ENCODE results near the gene DNMT3A. TPM values are rescaled to one million over a fixed set of nuclear protein-coding genes. Genes with fewer than 3 reads are reported as not detected.

Gene DNMT3A
- total RNA-seq, 3 donors from 2014 or later = 89.2 to 106 (median 103) TPM

DNA sequence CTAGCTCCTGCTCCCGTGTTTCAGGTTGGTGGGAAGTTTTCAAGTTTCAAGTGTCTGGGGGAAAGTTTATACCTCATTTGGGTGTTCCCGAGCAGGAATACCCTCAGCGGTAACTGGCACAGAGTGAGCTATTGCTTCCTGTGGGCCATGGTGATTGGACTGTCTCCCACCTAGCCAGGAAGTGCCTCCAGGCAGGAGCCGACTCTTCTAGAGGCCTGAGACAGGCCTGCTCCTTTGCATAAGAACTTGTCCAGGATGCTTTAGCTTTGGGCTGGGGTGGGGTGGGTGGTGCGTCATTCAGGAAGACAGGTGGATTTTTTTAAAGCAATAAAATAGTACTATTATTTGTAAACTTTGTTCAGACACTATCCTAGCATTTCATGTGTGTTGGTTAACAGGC, 23.5 kb upstream of the DNMT3A start:
- peaks cover 23% of the 10 kb centered on the region for H3K4me1 Mint-ChIP-seq (ENCODE audit: low read depth)
- no peaks in the 10 kb centered on the region for H3K9me3 Mint-ChIP-seq
- DNase-seq (no peak), ATAC-seq (no peak)
- no peak overlapping the region for H3K4me3 Mint-ChIP-seq
- no peaks in the 10 kb centered on the region for H3K27me3 Mint-ChIP-seq (ENCODE audit: low read depth)
- no peaks in the 10 kb centered on the region for H3K36me3 Mint-ChIP-seq (ENCODE audit: insufficient read depth)

DNA sequence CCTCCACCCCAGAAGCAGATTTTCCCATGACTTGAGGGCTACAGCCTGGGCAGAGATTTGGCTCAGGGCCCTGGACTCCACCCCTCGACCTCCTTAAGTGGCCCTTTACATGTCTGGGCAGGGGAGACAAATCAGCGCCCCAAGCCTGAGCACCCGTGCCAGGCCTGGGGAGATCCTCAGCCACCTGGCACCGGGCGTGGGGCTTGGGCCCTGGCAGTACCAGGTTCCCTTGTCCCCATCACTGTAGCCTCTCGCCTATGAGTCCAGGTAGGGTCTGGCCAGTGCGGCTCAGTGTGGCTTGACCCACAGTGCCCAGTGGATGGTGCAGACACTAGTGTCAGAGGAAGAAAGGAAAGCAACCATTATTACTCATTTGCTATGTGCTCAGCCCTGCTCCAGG, 22.0 kb upstream of the DNMT3A start:
- Mint-ChIP-seq H3K9me3 (no peaks in the 10 kb centered on the region), H3K27me3 (ENCODE audit: low read depth) (no peaks in the 10 kb centered on the region), H3K36me3 (ENCODE audit: insufficient read depth) (no peaks in the 10 kb centered on the region), H3K4me3 (peak overlapping the region; percentile 26), H3K4me1 (ENCODE audit: low read depth) (peaks cover 23% of the 10 kb centered on the region)
- no peak for DNase-seq
- no peak for ATAC-seq

DNA sequence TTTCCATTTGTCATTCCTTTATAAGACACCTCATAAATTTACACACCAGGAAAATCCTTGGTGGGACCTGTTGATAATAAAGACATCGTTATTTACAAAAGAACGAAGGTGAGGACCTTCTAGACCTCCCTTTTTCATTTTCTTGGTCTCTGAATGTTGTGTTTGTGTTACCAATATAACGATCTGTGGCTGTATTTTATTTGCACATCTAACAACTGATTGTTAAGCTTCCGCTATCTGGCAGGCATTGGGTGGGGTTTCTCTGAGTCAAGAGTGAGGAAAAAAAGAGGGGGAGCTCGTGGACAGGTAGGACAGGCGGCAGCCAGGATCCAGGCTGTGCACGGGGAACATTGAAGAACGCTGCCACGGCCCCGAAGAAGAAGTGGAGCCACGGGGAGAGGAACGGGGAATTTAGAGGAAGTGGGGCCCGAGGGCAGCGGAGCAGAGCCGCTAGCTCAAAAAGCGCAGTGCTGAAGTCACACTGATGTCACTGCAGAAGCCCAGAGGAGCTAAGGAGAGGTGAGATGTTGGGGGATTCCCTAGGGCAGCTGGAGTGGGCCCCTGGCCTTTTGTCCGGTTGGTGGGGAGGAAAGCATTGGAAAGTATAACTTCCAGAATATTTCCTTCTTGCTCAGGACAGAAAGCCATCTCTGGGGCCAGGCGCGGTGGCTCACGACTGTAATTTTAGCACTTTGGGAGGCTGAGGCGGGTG, 20.9 kb upstream of the DNMT3A start:
- peaks cover 23% of the 10 kb centered on the region for H3K4me1 Mint-ChIP-seq (ENCODE audit: low read depth)
- ATAC-seq = peak; percentile 60 to 67

DNA sequence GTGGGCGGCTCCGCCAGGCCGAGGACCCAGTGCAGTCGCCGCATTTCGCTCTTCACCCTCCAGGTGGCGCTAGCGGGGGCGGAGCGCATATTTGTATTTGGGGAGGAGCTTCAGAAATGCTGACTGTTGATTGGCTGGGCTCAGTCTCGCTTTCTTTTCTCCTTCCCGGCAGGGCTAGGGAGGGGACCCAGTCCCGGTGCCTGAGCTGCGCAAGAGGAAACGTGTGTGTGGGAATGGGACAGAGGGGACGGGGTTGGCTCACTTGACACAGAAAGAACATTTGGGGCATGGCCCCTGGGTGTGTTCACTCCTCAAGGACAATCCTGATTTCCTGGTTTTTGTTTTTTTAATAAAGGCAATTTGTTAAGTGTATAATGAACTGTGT, 20.3 kb upstream of the DNMT3A start:
- ATAC-seq = peak; percentile 97 to 98
- Mint-ChIP-seq H3K9me3 (no peaks in the 10 kb centered on the region), H3K4me1 (ENCODE audit: low read depth) (peaks cover 23% of the 10 kb centered on the region), H3K4me3 (peak overlapping the region; percentile 90), H3K27me3 (ENCODE audit: low read depth) (no peaks in the 10 kb centered on the region), H3K36me3 (ENCODE audit: insufficient read depth) (no peaks in the 10 kb centered on the region)
- peak; percentile 95 for DNase-seq

More for the DNA sequence above, 20.9 kb upstream of the DNMT3A start:
- DNase-seq = peak; percentile 42
- no peaks in the 10 kb centered on the region for H3K9me3 Mint-ChIP-seq
- H3K27me3 Mint-ChIP-seq (ENCODE audit: low read depth) = no peaks in the 10 kb centered on the region
- peak overlapping the region; percentile 90 for H3K4me3 Mint-ChIP-seq
- no peaks in the 10 kb centered on the region for H3K36me3 Mint-ChIP-seq (ENCODE audit: insufficient read depth)

DNA sequence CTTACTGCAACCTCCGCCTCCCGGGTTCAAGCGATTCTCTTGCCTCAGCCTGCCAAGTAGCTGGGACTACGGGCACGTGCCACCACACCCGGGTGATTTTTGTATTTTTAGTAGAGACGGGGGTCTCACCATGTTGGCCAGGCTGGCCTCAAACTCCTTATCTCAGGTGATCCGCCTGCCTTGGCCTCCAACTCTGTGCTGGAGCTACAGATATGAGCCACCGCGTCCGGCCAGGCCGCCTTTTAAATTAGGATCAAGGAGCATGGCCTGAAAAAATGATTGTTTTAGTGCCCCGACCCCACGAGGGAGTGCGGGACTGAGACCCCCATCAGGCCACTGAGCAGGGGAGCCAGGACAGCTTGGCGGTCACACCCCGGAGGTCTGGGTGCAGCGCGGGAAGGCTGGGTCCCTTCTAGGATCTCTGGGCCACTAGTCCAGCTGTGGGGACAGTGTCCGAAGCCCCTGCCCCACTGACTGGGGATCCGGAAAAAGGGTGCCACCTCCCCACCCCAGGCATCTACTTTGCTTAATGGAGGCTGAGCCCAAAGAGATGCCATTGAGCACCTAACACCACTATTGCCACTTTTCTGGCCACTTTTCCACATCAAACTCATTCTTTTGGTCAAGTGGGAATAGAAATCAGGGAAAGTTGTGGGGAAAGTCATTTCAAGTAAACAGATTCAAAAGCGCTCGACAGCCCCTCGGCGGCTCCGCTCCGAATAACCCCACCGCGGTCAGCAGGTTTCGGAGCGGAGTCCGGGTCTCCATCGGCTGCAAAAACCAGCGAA, 19.7 kb upstream of the DNMT3A start:
- Mint-ChIP-seq H3K9me3 (no peaks in the 10 kb centered on the region), H3K4me3 (peak overlapping the region; percentile 90), H3K4me1 (ENCODE audit: low read depth) (peaks cover 23% of the 10 kb centered on the region), H3K27me3 (ENCODE audit: low read depth) (no peaks in the 10 kb centered on the region), H3K36me3 (ENCODE audit: insufficient read depth) (no peaks in the 10 kb centered on the region)
- DNase-seq = no peak
- no peak for ATAC-seq

DNA sequence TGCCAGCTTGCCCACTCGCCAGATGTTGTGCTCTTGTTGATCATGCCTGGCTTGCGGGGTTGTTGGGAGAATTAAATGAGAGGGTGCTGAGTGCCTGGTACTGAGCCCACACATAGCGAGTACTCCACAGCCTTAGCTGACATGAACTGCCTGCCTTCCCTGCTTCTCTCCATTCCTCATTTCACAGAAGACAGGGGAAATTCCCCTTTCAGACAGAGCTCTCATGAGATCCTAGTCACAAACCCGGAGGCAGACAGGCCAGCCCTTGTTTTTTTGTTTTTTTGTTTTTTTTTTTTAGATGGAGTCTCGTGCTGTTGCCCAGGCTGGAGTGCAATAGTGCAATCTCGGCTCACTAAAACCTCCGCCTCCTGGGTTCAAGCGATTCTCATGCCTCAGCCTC, 17.1 kb upstream of the DNMT3A start:
- Mint-ChIP-seq H3K36me3 (ENCODE audit: insufficient read depth) (no peaks in the 10 kb centered on the region), H3K9me3 (no peaks in the 10 kb centered on the region), H3K4me1 (ENCODE audit: low read depth) (peaks cover 23% of the 10 kb centered on the region), H3K27me3 (ENCODE audit: low read depth) (peaks cover 6% of the 10 kb centered on the region), H3K4me3 (no peak overlapping the region)
- DNase-seq (no peak), ATAC-seq (no peak)

DNA sequence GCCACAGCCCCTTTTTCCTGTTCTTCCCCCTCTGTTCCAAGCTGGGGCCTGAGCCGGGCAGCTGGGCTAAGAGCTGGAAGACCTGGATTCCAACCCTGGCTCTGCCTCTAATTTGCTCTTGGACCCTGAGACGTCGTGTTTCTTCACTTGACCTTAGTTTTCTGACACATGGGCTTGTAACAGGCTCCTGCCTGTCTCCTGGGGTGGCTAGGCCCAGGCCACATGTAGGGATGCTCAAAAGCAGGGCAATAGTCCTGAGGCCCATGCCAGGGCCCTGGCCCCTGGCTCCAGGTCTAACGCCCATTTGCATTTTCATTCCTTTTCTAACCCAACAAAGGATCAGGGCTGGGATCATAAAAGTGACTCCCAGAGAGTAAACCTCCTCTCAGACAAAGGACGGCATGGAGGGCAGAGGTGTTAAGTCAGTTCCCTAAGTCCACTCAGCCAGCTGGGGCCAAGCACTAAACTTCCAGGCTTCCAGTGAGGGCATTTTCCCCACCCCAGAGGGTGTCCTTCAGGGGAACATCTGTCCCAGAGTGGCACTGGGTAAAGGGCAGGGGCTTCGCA, 16.6 kb upstream of the DNMT3A start:
- Mint-ChIP-seq H3K4me3 (no peak overlapping the region), H3K36me3 (ENCODE audit: insufficient read depth) (no peaks in the 10 kb centered on the region), H3K4me1 (ENCODE audit: low read depth) (peaks cover 18% of the 10 kb centered on the region), H3K9me3 (no peaks in the 10 kb centered on the region), H3K27me3 (ENCODE audit: low read depth) (peaks cover 6% of the 10 kb centered on the region)
- ATAC-seq (no peak), DNase-seq (no peak)

DNA sequence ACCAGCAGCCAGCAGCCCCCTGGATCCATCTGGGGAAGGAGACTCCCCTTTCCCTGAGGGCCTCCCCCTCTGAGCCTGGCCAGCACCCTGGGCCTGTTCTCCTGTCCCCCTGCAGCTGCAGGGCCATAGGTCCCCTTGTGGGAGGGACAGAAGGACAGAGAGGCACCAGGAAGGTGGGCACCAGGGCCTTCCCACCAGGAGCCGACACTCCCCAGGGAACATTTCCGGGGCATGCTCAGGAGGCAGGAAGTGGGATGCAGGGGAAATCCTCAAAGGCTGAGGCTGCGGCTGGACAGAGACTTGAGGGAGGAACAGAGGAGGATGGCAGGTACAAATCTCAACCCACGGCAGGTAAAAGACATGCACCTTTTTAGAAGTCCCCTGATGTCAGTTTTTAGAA, 14.4 kb upstream of the DNMT3A start:
- no peak for DNase-seq
- no peak overlapping the region for H3K4me3 Mint-ChIP-seq
- ATAC-seq = no peak
- no peaks in the 10 kb centered on the region for H3K9me3 Mint-ChIP-seq
- H3K4me1 Mint-ChIP-seq (ENCODE audit: low read depth) = peaks cover 13% of the 10 kb centered on the region
- H3K36me3 Mint-ChIP-seq (ENCODE audit: insufficient read depth) = no peaks in the 10 kb centered on the region
- peaks cover 6% of the 10 kb centered on the region for H3K27me3 Mint-ChIP-seq (ENCODE audit: low read depth)

DNA sequence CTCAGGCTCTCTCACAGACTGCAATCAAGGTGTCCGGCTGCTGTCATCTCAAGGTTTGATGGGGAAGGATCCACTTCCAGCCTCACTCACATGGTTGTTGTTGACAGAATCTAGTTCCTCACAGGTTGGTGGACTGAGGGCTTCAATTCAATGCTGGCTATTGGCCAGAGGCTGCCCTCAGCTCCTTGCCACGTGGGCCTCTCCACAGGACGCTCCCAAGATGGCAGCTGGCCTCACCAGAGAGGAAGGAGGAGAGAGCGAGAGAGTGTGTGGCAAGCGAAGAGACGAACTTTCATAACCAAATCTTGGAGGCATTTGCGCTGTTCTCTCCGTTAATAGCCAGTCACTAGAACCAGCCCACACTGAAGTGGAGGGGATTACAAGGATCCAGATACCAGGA, 13.5 kb upstream of the DNMT3A start:
- peaks cover 18% of the 10 kb centered on the region for H3K4me1 Mint-ChIP-seq (ENCODE audit: low read depth)
- H3K9me3 Mint-ChIP-seq = no peaks in the 10 kb centered on the region
- ATAC-seq (no peak), DNase-seq (no peak)
- no peak overlapping the region for H3K4me3 Mint-ChIP-seq
- H3K36me3 Mint-ChIP-seq (ENCODE audit: insufficient read depth) = no peaks in the 10 kb centered on the region
- peaks cover 6% of the 10 kb centered on the region for H3K27me3 Mint-ChIP-seq (ENCODE audit: low read depth)

DNA sequence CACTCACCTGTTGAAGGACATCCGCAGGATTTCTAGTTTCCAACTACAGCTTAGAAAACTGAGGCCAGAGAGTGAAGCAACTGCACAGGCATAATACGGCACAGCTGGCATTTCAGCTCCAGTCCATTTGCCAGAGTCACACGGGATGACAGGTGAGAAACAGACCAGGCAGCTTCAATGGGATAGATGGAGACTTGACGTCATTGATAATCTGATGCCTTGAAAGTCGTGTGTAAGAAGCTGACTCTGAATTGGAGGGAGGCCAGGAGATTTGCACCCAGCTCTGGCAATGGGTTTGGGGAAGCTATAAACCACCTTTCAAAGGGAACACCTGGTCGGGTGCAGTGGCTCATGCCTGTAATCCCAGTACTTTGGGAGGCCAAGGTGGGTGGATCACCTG, 12.4 kb upstream of the DNMT3A start:
- Mint-ChIP-seq H3K4me3 (no peak overlapping the region), H3K9me3 (no peaks in the 10 kb centered on the region), H3K4me1 (ENCODE audit: low read depth) (peaks cover 22% of the 10 kb centered on the region), H3K36me3 (ENCODE audit: insufficient read depth) (no peaks in the 10 kb centered on the region), H3K27me3 (ENCODE audit: low read depth) (peaks cover 6% of the 10 kb centered on the region)
- ATAC-seq (no peak), DNase-seq (no peak)

DNA sequence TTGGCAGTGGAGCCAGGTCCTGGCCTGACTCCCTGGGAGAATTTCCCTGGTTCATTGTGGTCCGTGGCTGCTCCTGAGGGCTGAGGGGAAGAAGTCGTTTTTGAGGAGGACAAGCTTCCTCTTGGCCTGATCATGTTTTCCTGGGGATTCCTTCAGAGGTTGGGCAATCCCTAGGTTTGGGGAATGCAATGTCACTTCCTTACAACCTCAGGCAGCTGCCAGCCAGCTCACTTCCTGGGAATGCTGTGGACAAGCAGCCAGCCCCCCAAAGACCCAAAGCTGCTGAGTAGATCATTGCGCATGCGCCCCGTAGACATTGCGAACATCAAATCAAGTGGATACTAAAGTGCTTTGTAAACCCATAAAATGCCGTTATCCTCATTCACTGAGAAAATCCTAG, 7.7 kb upstream of the DNMT3A start:
- peaks cover 37% of the 10 kb centered on the region for H3K4me1 Mint-ChIP-seq (ENCODE audit: low read depth)
- H3K36me3 Mint-ChIP-seq (ENCODE audit: insufficient read depth) = no peaks in the 10 kb centered on the region
- DNase-seq (no peak), ATAC-seq (no peak)
- peaks cover 3% of the 10 kb centered on the region for H3K27me3 Mint-ChIP-seq (ENCODE audit: low read depth)
- H3K4me3 Mint-ChIP-seq = no peak overlapping the region
- no peaks in the 10 kb centered on the region for H3K9me3 Mint-ChIP-seq

DNA sequence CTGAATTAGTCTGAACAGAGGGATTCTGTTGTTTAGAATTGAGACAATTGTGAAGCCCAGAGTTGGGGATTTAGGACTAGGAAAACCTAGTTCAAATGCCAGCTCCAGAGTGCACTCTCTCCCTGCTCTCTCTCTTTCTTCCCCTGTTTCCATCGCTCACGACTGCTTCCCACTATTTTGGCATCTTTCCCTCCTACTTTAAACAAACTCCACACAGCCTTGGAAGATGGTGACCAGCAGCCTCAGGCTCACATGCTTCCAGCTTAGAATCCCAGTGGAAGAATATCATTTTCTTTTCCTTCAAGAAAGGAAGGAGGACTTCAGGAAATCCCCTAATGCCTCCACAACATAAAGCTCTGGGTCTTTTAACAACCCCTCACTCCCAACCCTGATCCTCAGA, 6.1 kb upstream of the DNMT3A start:
- ATAC-seq (no peak), DNase-seq (no peak)
- no peaks in the 10 kb centered on the region for H3K36me3 Mint-ChIP-seq (ENCODE audit: insufficient read depth)
- H3K27me3 Mint-ChIP-seq (ENCODE audit: low read depth) = no peaks in the 10 kb centered on the region
- H3K4me3 Mint-ChIP-seq = no peak overlapping the region
- H3K9me3 Mint-ChIP-seq = no peaks in the 10 kb centered on the region
- peaks cover 34% of the 10 kb centered on the region for H3K4me1 Mint-ChIP-seq (ENCODE audit: low read depth)

DNA sequence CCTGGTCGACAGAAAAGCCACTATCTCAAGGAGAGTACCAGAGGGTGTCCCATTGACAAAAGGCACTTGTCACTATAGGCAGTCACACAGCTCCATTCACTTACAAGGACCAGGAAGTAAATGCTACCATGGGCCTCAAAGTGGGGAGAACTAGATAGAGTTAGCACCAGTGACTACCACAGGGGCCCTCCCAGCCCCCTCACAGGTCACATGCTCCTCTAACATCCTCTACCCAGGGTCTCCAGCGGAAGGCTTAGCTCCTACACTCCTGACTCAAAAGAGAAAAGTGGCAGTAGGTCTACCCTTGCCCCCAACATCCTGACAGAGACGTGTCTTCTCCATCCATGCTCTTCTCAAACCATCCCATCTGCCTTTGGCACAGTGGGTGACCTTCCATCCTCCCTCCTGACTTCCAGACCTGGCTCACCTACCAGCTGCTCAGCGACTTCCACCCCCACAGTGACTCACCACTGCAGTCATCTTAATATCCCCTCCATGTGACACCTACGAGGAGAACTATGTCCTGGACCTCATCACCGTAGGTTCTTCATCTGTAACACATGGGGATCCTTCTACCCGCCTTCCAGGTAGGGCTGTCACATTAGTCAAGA, 5.6 kb upstream of the DNMT3A start:
- ATAC-seq = peak; percentile 80 to 82
- no peaks in the 10 kb centered on the region for H3K36me3 Mint-ChIP-seq (ENCODE audit: insufficient read depth)
- no peaks in the 10 kb centered on the region for H3K27me3 Mint-ChIP-seq (ENCODE audit: low read depth)
- no peaks in the 10 kb centered on the region for H3K9me3 Mint-ChIP-seq
- H3K4me1 Mint-ChIP-seq (ENCODE audit: low read depth) = peaks cover 29% of the 10 kb centered on the region
- peak overlapping the region; percentile 30 for H3K4me3 Mint-ChIP-seq
- no peak for DNase-seq

DNA sequence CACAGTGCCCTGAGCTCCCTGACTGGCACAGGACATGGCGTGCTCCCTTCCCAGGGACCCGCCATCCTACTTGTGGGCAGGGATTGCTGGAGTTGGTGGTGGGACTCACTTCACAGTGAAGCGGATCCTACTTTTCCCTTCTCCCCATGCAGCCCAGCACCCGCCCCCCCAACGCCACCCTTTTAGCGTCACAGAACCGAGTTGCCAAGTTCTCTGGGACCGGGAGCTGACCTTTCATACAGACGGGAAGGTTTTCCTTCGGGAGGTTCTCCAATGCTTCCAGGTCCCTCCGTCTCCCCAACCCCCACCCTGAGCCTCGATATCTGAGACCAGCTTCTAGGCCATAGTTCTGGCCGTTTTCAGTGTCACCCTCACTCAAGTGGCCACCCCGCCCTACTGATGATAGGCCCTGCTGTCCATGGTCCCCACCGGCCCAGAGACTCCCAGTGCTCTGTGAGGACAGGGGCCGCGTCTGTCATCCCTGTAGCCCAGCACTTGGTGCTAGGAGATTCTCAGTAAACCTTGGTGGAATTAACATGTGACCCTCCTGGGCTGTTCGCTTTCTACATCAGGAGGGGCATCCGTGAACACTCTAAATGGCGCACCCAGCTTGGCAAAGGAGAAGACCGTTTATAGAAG, 1.6 kb upstream of the DNMT3A start:
- DNase-seq = no peak
- Mint-ChIP-seq H3K27me3 (ENCODE audit: low read depth) (no peaks in the 10 kb centered on the region), H3K4me3 (peak overlapping the region; percentile 79), H3K36me3 (ENCODE audit: insufficient read depth) (peaks cover 1% of the 10 kb centered on the region), H3K4me1 (ENCODE audit: low read depth) (peaks cover 32% of the 10 kb centered on the region), H3K9me3 (no peaks in the 10 kb centered on the region)
- ATAC-seq = no peak

Measured in activated T-cell treated with anti-CD3 and anti-CD28 coated beads, Interleukin-2, amount 50 U/mL, for 4 hours (primary cell).